ENCODE results near the gene OR4D9. TPM values are rescaled to one million over a fixed set of nuclear protein-coding genes. Genes with fewer than 3 reads are reported as not detected.

The OR4D9 gene
- total RNA-seq, 4 donors from 2014 or later: not detected

DNA sequence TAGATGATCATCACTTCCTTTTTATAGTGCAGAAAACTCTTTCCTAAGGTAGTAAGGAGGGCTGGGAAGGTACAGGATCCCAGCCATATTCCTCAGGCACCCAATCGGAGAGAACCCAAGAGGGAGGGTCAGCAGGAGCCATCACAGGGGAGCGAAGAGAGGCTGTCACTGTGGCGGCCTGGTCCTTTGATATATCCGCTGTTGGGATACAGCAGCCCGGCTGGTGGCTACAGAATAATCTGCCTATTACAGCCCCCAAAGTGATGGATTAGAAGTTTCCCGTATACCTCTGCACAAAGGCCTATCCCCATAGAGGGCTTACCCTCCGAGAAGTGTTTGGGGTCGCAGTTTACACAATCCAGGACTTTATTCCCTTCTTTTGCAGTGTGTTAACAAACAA is 48.5 kb downstream of the OR4D9 start:
- H3K4me1 ChIP-seq: peaks cover 0 to 5% of the 10 kb centered on the region in 2 donors
- intact Hi-C loops (cut with DNase I): loop anchor here (10.0 kb wide), 2 partner anchors 55 to 105 kb away; partner anchors contain the start of genes OSBP and PATL1
- TF ChIP-seq, protein P1, sequence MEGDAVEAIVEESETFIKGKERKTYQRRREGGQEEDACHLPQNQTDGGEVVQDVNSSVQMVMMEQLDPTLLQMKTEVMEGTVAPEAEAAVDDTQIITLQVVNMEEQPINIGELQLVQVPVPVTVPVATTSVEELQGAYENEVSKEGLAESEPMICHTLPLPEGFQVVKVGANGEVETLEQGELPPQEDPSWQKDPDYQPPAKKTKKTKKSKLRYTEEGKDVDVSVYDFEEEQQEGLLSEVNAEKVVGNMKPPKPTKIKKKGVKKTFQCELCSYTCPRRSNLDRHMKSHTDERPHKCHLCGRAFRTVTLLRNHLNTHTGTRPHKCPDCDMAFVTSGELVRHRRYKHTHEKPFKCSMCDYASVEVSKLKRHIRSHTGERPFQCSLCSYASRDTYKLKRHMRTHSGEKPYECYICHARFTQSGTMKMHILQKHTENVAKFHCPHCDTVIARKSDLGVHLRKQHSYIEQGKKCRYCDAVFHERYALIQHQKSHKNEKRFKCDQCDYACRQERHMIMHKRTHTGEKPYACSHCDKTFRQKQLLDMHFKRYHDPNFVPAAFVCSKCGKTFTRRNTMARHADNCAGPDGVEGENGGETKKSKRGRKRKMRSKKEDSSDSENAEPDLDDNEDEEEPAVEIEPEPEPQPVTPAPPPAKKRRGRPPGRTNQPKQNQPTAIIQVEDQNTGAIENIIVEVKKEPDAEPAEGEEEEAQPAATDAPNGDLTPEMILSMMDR (IDR thresholded peaks at IDR 0.05): no peak
- TF ChIP-seq POLR2A (IDR thresholded peaks at IDR 0.05): no peak
- WGBS, 2 donors: 48 to 49% methylated on average over 8 of the region's 8 CpGs
- no peak for DNase-seq
- peak overlapping the region in 1 of 3 donors; percentile 86 for H3K27ac ChIP-seq
- H3K36me3 ChIP-seq: no peaks in the 10 kb centered on the region
- no peaks in the 10 kb centered on the region for H3K9me3 ChIP-seq
- peak overlapping the region in 1 of 3 donors; percentile 63 for H3K4me3 ChIP-seq (replicated peaks in 1 of 3)
- H3K27me3 ChIP-seq: no peaks in the 10 kb centered on the region

GRCh38 chr11:59560290-59560701 is 49.0 kb downstream of the OR4D9 start:
- H3K9me3 ChIP-seq: no peaks in the 10 kb centered on the region
- no peaks in the 10 kb centered on the region for H3K36me3 ChIP-seq
- H3K4me1 ChIP-seq: peaks cover 0 to 5% of the 10 kb centered on the region in 2 donors
- peak; percentile 62 to 63 for DNase-seq
- no peaks in the 10 kb centered on the region for H3K27me3 ChIP-seq
- intact Hi-C loops (cut with DNase I): no loop called here
- H3K27ac ChIP-seq: peak overlapping the region; percentile 79 to 86 (median 79)
- no peak for TF ChIP-seq POLR2A (IDR thresholded peaks at IDR 0.05)
- TF ChIP-seq, protein P1 (IDR thresholded peaks at IDR 0.05): no peak
- peak overlapping the region; percentile 2 to 84 (median 63) for H3K4me3 ChIP-seq (replicated peaks in 1 of 3)
- 0 to 1% methylated on average over 17 to 18 of the region's 18 CpGs for WGBS, 2 donors

DNA sequence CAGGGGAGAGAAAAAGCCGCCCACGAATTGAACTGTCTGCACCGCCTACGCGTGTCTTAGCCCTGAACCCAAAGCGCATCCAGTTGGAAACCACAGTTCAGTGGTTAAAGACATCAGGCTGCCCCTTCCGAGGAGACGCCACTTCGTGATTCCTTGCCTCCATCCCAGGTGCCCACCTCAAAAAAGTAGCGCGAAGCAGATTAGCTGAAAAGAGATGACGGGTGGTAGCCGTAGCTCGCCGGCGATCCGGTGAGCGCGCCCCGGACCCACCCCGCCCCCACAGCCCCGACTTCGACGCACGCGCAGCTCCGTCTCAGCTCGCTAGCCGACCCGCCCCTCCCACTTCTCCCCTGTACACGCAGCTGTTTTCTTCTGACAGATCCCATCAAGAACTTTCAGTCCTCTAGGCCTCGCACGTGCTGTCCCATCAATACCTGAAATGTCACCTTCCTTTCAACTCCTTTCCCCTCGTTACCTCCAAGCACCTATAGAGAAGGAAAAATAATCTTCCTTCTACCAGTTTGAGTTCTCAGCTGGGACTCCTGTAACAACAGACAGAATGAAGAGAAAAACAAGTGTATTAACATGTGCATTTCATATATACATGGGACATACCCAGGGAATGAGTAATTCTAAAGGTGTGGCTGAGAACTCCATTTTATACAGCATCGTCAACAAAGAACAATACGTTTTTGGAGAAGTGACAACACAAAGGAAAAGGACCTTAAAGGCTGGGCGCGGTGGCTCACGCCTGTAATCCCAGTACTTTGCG is 49.5 kb downstream of the OR4D9 start:
- Histone ChIP-seq H3K4me1 (peaks cover under 1 to 5% of the 10 kb centered on the region in 2 donors), H3K9me3 (no peaks in the 10 kb centered on the region), H3K27me3 (no peaks in the 10 kb centered on the region), H3K36me3 (no peaks in the 10 kb centered on the region), H3K27ac (peak overlapping the region; percentile 79 to 86 (median 79)), H3K4me3 (replicated peaks in 1 of 3) (peak overlapping the region; percentile 2 to 84 (median 63))
- DNase-seq: peak; percentile 88 to 89
- 4 to 7% methylated on average over 31 to 40 of the region's 40 CpGs for WGBS, 2 donors
- intact Hi-C loops (cut with DNase I): no loop called here
- peak in 1 of 2 donors; percentile 46 for TF ChIP-seq POLR2A (IDR thresholded peaks at IDR 0.05)
- TF ChIP-seq, protein P1 (IDR thresholded peaks at IDR 0.05): no peak

DNA sequence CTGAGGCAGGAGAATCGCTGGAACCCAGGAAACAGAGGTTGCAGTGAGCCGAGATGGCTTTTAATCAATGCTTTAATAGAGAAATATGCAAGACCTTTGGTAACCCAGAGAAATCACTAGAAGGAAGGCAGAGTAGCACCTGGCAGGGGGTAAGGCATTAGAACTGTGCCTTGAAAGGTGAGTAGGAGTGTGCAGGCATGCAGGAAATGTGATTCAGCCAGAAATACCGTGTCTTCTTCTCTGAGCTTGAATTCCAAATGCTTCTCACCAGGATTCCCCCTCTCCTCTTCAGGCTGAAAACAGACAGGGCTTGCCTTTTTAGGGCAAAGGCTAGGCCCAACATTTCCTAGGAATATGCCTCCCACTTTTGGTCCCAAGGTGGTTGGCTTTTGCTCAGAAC is 51.0 kb downstream of the OR4D9 start:
- WGBS, 2 donors: 73 to 86% methylated on average over 3 of the region's 3 CpGs
- no peaks in the 10 kb centered on the region for H3K27me3 ChIP-seq
- H3K9me3 ChIP-seq: no peaks in the 10 kb centered on the region
- no peak for DNase-seq
- no peaks in the 10 kb centered on the region for H3K36me3 ChIP-seq
- intact Hi-C loops (cut with DNase I): no loop called here
- no peak for TF ChIP-seq POLR2A (IDR thresholded peaks at IDR 0.05)
- TF ChIP-seq, protein P1 (IDR thresholded peaks at IDR 0.05): no peak
- H3K4me3 ChIP-seq (replicated peaks in 1 of 3): no peak overlapping the region
- peaks cover 0 to 6% of the 10 kb centered on the region in 2 donors for H3K4me1 ChIP-seq
- no peak overlapping the region for H3K27ac ChIP-seq

Other genes starting within 250 kb of the OR4D9 start
- gene OR5AN1, start 152.6 kb upstream of the OR4D9 start, total RNA-seq: not detected
- gene OR5A2, start 85.1 kb upstream of the OR4D9 start, total RNA-seq: not detected
- under 1 TPM in 1 of 4 donors, not detected in 3; 0.05 TPM for gene OR5A1, start 75.1 kb upstream of the OR4D9 start, total RNA-seq
- not detected for gene OR4D6, start 54.6 kb upstream of the OR4D9 start, total RNA-seq
- not detected for gene OR4D10, start 38.2 kb upstream of the OR4D9 start, total RNA-seq
- not detected for gene OR4D11, start 8.0 kb upstream of the OR4D9 start, total RNA-seq
- 10 to 100 TPM; 47.3 to 59.6 (median 49.5) TPM for gene OSBP, start 104.2 kb downstream of the OR4D9 start, total RNA-seq
- 10 to 100 TPM; 14.5 to 19.8 (median 17.0) TPM for gene PATL1, start 157.5 kb downstream of the OR4D9 start, total RNA-seq
- not detected for gene OR10V1, start 202.3 kb downstream of the OR4D9 start, total RNA-seq
- gene STX3, start 243.8 kb downstream of the OR4D9 start, total RNA-seq: 10 to 100 TPM; 36.5 to 46.4 (median 41.6) TPM